ENCODE measurements around the gene TDG. TPM values are rescaled to one million over a fixed set of nuclear protein-coding genes. Genes with fewer than 3 reads are reported as not detected.

TDG gene
- total RNA-seq, result 10 to 100 TPM; 10.8 to 20.1 TPM
- long read RNA-seq, partial matches to known transcripts, result 1 of 4 reads
- long read RNA-seq, other reads (novel, unspliced or antisense), result 0 of 4 reads

- peak; percentile 98 for DNase-seq
- peak; percentile 99 for ATAC-seq
- intact Hi-C loops (cut with DNase I), result no loop called here
Observed at GRCh38 chr12:103965590-103966504, at the start of gene TDG. TSS of gene TDG (plus strand) at chr12:103965872. CDS start at chr12:103966038, 166 bp downstream.

- DNase-seq (no peak), ATAC-seq (no peak)
- intact Hi-C loops (cut with DNase I), result no loop called here
Observed at GRCh38 chr12:103917873-103918272, 47.8 kb upstream of the TDG start.

DNA sequence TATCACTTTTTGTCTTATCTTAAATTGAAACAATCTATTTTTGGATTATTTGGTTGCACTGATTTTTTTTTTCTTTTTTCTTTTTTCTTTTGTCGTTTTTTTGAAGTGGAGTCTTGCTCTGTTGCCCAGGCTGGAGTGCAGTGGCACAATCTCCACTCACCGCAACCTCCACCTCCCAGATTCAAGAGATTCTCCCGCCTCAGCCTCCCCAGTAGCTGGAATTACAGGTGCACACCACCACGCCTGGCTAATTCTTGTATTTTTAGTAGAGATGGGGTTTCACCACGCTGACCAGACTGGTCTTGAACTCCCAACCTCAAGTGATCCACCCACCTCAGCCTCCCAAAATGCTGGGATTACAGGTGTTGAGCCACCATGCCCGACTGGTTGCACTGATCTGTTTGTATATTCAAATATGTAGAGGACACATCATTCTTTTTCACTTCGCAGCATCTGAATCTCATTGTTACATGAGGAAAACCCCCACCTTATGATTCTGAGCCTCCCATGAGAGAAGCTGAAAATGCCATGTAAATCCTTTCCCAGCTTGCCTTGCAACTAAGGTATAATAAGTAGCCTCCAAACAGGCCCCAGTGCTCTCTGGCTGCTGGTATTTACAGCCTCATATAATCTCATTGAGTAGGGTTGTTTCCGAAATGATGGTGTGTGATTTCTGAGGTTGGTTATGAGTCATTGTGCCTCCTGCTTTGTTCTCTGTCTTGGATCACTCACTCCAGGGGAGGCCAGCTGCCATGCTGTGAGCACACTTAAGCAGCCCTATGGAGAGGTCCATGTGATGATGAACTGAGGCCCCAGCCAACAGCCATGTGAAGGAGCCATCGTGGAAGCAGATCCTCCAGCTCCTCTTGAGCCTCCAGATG lies 40.7 kb upstream of the TDG start:
- no peak for DNase-seq
- intact Hi-C loops (cut with DNase I), result no loop called here
- ATAC-seq, result no peak

DNA sequence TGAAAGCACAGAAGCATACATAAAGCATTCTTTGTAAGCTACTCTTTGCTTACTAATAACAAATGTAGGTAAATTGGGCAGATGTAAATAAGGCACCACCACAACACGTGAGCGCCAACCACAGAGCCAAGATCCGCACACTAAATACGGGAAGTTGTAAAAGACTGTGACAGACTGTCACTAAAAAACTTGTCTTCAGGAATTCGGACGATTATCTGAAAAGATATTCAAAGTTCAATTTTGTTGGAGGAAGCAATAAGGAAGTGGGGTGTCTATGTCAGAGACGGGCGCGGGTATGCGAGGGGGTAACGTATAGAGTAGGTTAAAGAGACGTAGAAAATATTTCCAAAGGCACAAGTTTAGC lies 37.0 kb upstream of the TDG start:
- DNase-seq (peak; percentile 30), ATAC-seq (no peak)
- intact Hi-C loops (cut with DNase I), result no loop called here

DNA sequence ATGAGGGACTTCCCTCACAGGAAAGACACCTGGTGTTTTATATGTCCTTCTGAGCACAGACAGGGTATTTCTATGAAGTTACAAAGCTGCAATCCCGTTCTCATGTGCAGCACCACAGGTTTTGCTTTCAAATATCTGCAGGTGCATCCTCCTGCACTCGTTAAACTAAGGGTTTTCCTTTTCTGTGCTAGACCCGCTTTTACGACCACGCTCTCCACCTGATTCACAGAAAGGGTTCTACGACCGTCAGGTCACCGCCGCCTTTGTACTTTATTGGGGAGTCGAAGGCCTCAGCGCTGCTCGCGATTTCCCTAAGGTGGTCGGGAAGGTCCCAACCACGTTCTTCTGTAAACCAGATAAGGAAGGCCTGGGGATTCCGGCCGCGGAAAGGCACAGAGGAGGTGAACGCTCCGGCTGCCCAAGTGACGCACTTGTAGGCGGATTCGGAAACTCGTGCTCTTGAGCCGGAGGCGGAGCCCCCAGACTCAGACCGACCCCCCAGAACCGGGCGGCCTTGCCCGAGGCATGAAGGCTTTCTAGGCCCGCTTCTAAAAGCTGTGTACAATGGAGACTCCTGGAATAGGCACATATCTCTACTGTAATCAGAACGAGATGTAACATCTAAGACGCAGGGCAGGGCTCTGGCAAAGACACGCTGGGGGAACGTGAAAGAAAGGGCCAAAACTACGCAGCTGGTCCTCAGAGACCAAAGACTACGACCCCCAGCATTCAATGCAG lies 36.5 kb upstream of the TDG start:
- peak; percentile 92 for DNase-seq
- intact Hi-C loops (cut with DNase I), result no loop called here
- ATAC-seq, result peak; percentile 69 to 73

GRCh38 chr12:103929784-103930033 lies 36.0 kb upstream of the TDG start:
- ATAC-seq (no peak), DNase-seq (no peak)
- intact Hi-C loops (cut with DNase I), result loop anchor here in 1 of 2 donors (1.0 kb wide), 1 partner anchor 28 kb away; a partner anchor contains a TSS

DNA sequence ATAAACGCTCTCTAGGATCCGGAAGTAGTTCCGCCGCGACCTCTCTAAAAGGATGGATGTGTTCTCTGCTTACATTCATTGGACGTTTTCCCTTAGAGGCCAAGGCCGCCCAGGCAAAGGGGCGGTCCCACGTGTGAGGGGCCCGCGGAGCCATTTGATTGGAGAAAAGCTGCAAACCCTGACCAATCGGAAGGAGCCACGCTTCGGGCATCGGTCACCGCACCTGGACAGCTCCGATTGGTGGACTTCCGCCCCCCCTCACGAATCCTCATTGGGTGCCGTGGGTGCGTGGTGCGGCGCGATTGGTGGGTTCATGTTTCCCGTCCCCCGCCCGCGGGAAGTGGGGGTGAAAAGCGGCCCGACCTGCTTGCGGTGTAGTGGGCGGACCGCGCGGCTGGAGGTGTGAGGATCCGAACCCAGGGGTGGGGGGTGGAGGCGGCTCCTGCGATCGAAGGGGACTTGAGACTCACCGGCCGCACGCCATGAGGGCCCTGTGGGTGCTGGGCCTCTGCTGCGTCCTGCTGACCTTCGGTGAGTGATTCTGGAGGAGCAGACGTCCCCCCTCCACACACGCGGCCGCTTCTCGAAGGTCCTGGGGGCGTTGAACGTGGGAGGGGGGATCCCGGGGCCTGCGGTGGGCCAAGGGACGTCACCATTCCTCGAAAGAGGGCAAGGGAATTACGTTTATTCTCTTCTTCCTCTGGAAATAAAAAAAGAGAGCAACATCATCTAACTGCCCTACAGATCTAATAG lies 35.5 kb upstream of the TDG start, which contains the start of gene HSP90B1:
Gene HSP90B1 (plus strand): TSS at position 377 of the 753 bp plus-strand sequence. CDS start 106 bp downstream, at position 483.
- ATAC-seq (peak; percentile 92 to 93), DNase-seq (peak; percentile 100)
- intact Hi-C loops (cut with DNase I), result loop anchor here in 1 of 2 donors (1.0 kb wide), 1 partner anchor 27 kb away; a partner anchor contains a TSS

DNA sequence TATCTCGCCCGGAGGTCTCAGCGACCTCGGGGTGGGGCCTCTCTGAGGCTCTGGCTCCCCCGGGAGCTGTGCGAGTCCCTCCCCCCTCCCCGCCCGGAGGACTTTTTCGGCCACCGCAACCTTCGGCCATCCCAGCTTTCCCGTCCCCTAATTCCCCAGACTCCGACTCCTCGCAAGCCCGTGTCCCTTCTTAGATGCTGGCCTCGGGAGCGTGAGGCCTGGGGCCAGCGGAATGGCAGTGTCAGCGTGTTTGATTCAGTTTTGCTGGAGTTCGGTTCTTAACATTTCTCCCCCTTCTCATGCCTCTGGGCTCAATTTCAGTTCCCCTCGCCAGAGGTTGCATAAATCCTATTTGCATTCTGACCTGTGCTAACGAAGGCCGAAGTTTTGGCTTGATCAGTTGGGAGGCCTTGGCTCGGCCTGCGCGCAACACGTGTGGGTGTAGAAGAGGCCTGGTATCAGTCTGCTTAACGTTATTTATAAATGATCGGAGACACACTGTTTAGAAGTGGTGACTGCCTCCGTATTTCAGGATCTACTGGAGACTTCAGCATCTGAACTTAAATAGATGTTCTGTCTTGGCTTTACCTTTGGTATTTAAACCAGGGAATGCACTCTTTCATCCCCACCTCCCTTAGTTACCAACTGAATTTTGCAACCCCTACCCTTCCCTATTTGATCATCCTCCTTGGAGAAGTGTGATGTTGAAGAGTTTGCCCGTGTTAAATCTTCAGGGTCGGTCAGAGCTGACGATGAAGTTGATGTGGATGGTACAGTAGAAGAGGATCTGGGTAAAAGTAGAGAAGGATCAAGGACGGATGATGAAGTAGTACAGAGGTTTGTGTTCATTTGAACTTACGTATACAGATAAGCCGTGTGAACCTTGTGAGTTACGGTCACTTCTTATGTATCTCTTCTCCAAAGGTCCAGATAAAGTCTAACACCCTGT lies 34.6 kb upstream of the TDG start:
- DNase-seq (peak; percentile 58), ATAC-seq (peak; percentile 8 to 12)
- intact Hi-C loops (cut with DNase I), result loop anchor here in 1 of 2 donors (1.0 kb wide), 1 partner anchor 26 kb away; a partner anchor contains a TSS

DNA sequence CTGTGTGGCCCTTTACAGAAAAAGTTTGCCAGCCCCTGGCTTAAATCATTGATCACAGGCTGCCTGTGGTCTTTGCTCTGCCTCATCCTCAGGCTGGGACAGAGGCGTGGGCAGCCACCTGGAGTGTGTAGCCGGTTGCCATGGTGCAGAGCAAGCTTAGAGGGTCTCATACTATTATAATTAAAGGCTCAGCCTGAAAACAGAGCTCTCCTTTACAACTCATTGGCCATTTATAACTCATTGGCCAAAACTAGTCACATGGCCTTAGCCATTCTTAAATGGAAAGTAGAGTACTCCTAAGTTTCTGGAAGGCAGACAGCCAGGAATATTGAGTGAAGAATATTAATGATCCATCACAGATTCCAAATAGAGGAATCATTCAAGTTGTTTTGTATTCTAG lies 32.4 kb upstream of the TDG start:
- ATAC-seq, result no peak
- DNase-seq, result no peak
- intact Hi-C loops (cut with DNase I), result no loop called here

DNA sequence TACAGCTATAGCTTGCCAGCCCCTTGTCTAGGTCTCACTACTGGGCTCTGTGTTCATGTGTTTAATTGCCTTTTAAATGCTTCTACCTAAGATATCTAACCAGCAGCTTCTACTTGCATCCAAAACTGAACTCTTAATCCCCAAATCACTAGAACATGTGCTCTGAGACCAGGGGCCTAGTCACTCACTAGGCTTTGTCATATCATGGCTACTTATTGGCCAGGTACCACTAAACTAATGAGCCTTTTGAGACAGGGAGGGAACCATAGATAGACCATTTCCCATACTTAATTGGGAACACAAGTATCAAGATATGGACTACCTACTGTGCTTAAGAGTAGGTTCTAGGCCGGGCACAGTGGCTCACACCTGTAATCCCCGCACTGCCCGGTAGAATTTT lies 29.0 kb upstream of the TDG start:
- intact Hi-C loops (cut with DNase I), result no loop called here
- DNase-seq (no peak), ATAC-seq (no peak)

DNA sequence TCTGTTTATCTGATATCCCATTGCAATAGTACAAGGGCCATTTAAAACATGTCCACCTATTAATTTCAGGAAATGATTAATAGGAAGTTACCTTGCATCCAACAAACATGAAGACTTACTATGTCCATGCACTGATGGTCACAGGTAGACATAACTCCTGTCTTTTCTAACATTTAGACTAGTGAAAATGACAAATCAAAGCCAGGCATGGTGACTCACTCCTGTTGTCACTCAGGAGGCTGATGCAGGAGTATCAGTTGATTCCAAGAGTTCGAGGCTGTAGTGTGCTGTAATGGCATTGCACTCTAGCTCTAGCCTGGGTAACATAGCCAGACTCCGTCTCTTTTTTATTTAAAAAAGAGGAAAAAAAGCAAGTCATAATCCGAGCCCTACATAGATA lies 20.7 kb upstream of the TDG start:
- ATAC-seq, result no peak
- no peak for DNase-seq
- intact Hi-C loops (cut with DNase I), result no loop called here

DNA sequence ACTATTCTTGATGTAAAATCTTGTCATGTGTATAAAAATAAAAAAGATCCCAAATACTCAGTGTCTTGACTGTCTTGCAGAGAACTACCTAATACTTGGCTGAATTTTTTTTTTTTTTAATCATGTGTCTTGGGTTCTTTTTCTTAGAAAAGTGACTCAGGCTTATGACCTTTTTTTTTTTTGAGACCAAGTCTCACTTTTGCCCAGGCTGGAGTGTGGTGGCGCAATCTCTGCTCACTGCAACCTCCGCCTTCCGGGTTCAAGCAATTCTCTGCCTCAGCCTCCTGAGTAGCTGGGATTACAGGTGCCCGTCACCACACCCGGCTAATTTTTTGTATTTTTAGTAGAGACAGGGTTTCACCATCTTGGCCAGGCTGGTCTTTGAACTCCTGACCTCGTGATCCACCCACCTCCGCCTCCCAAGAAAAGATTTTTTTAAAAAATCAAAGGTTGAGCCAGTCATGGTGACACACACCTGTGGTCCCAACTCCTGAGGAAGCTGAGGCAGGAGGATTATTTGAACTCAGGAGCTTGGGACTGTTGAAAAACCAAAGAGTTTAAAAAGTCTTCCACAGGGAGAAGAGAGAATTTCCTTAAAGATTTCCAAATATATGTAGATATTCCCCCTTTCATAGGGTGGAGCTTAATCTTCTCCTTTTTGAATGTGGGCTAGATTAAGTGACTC lies 17.7 kb upstream of the TDG start:
- intact Hi-C loops (cut with DNase I), result no loop called here
- no peak for DNase-seq
- ATAC-seq, result no peak

DNA sequence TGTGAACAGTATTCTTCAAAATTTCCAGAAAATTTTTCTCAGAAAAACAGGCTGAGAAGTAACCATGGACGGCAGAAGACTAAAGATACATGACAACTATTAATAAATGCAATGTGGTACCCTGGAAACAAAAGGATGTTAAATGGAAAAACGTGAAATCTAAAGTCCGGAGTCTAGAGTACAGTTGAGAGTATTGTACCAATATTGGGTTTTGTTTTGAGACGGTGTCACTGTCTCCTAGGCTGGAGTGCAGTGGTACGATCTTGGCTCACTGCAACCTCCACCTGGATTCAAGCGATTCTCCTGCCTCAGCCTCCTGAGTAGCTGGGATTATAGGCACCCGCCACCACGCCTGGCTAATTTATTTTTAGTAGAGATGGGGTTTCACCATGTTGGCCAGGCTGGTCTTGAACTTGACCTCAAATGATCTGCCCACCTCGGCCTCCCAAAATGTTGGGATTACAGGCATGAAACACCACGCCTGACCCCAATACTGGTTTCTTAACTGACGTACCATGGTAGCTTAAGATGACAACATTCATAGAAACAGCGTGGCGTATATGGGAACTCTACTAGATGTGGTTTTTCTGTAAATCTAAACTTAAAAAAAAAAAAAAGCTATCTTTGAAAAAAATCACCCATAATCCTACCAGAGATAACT lies 16.8 kb upstream of the TDG start:
- intact Hi-C loops (cut with DNase I), result no loop called here
- ATAC-seq, result no peak
- DNase-seq, result no peak

DNA sequence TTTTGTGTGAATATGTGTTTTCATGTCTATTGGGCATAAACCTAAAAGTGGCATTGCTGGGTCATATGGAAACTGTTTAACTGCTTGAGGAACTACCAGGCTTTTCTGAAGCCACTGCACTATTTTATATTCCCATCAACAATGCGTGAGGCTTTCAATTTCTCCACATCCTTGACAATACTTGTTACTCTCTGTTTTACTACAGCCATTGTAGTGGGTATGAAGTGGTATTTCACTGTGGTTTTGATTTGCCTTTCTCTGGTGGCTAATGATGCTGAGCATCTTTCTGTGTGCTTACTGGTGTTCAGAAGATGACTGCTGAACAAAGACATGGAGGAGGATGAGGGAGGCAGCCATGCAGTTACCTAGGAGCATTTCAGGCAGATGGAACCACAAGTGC lies 13.2 kb upstream of the TDG start:
- no peak for ATAC-seq
- intact Hi-C loops (cut with DNase I), result loop anchor here in 1 of 2 donors (10.0 kb wide), 2 partner anchors 112 to 152 kb away; partner anchors contain the start of gene HCFC2
- DNase-seq, result no peak

DNA sequence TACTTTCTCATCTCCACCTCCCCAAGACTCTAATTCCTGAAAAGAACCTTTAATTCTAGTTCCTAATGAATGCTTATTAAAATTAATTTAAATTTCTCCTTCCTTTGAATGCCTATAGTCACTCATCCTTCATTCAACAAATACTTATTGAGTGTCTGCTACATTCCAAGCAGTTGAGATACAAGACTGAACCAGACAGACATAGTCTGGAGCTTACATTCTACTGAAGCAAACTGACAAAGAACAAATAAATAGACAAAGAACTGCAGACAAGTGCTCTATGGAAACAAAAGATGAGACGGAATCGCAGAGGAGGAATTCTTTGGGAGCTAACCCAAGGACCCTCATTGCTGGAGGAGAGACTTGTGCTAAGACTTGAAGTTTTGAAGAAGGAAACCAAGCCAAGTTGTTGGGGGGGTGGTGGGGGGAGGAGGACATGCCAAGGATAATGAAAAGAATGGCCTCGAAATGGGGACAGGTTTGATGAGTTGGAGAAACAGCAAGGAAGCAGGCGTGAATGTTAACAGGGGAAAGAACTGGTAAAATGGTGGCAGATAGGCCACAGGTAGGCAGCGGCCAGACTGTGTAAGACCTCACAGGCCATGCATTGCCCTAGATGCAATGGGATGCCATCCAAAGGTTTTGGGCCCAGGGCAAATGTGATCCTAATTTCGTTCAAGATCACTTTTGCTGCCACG lies 9.7 kb upstream of the TDG start:
- DNase-seq, result no peak
- intact Hi-C loops (cut with DNase I), result loop anchor here in 1 of 2 donors (10.0 kb wide), 2 partner anchors 109 to 149 kb away; partner anchors contain the start of gene HCFC2
- no peak for ATAC-seq

Measured in left cardiac atrium (tissue), 4 donors.